H9 (cell line): ENCODE measurements around the gene BTG3. TPM values are rescaled to one million over a fixed set of nuclear protein-coding genes. Genes with fewer than 3 reads are reported as not detected.

Experiments
- DNase-seq: peaks from one replicate; pipeline ENCODE4 v3.0.0-alpha.2; 2017
- H2AFZ ChIP-seq: one replicate; pipeline ENCODE4 v1.6.1; 2013; ENCODE audit warnings: mild to moderate bottlenecking, low read length, control low read depth, moderate library complexity
- H2AK5ac ChIP-seq: 2 replicates; pipeline ENCODE4 v1.6.1; 2013; ENCODE audit warnings: low read length, control low read depth, mixed read lengths; ENCODE audit not compliant: insufficient read length
- H2BK120ac ChIP-seq: one replicate; pipeline ENCODE4 v1.6.1; 2013; ENCODE audit warnings: low read depth, mild to moderate bottlenecking, low read length, control low read depth, inconsistent platforms; ENCODE audit not compliant: poor library complexity, severe bottlenecking
- H2BK12ac ChIP-seq: 2 replicates; pipeline ENCODE4 v1.6.1; 2013; ENCODE audit warnings: low read length, control low read depth, mixed read lengths, low read depth; ENCODE audit not compliant: insufficient read length
- H2BK15ac ChIP-seq: 2 replicates; pipeline ENCODE4 v1.6.1; 2013; ENCODE audit warnings: low read depth, low read length, control low read depth
- H2BK20ac ChIP-seq: one replicate; pipeline ENCODE4 v1.6.1; 2013; ENCODE audit warnings: low read depth, mild to moderate bottlenecking, low read length, control low read depth, inconsistent platforms; ENCODE audit not compliant: poor library complexity, severe bottlenecking
- H2BK5ac ChIP-seq: 2 replicates; pipeline ENCODE4 v1.6.1; 2013; ENCODE audit warnings: low read length, control low read depth, mixed read lengths; ENCODE audit not compliant: insufficient read length
- H3K14ac ChIP-seq: 2 replicates; pipeline ENCODE4 v1.6.1; 2013; ENCODE audit warnings: low read length, control low read depth; ENCODE audit not compliant: insufficient read depth
- H3K18ac ChIP-seq: 2 replicates; pipeline ENCODE4 v1.6.1; 2013; ENCODE audit warnings: low read depth, mild to moderate bottlenecking, mixed read lengths, low read length, control low read depth; ENCODE audit not compliant: insufficient read length
- H3K23ac ChIP-seq: 2 replicates; pipeline ENCODE4 v1.6.1; 2013; ENCODE audit warnings: low read length, control low read depth, mixed read lengths, low read depth; ENCODE audit not compliant: insufficient read length
- H3K23me2 ChIP-seq: 2 replicates; pipeline ENCODE4 v1.6.1; 2013; ENCODE audit warnings: low read depth, mild to moderate bottlenecking, mixed read lengths, low read length, control low read depth; ENCODE audit not compliant: insufficient read length, poor library complexity, severe bottlenecking
- H3K27ac ChIP-seq: 2 replicates; pipeline ENCODE4 v1.5.1; 2013; ENCODE audit warnings: low read length, control low read depth, mixed read lengths, low read depth; ENCODE audit not compliant: insufficient read length
- H3K27me3 ChIP-seq: 2 replicates; pipeline ENCODE4 v1.6.1; 2013; ENCODE audit warnings: low read length, control low read depth, inconsistent platforms; ENCODE audit not compliant: insufficient read depth
- H3K4ac ChIP-seq: 2 replicates; pipeline ENCODE4 v1.6.1; 2013; ENCODE audit warnings: low read depth, mild to moderate bottlenecking, control low read depth, inconsistent platforms, low read length, moderate library complexity
- H3K4me1 ChIP-seq: 2 replicates; pipeline ENCODE4 v1.6.1; 2013; ENCODE audit warnings: low read length, control low read depth, inconsistent platforms; ENCODE audit not compliant: insufficient read depth
- H3K4me2 ChIP-seq: 2 replicates; pipeline ENCODE4 v1.6.1; 2013; ENCODE audit warnings: low read length, control low read depth, mixed read lengths; ENCODE audit not compliant: insufficient read length, insufficient read depth
- H3K56ac ChIP-seq: 2 replicates; pipeline ENCODE4 v1.6.1; 2013; ENCODE audit warnings: low read depth, mild to moderate bottlenecking, mixed read lengths, low read length, control low read depth; ENCODE audit not compliant: insufficient read length
- H3K79me1 ChIP-seq: 2 replicates; pipeline ENCODE4 v1.6.1; 2013; ENCODE audit warnings: low read depth, mild to moderate bottlenecking, moderate library complexity, low read length, control low read depth, inconsistent platforms; ENCODE audit not compliant: insufficient read depth, poor library complexity, severe bottlenecking
- H3K79me2 ChIP-seq: 2 replicates; pipeline ENCODE4 v1.6.1; 2013; ENCODE audit warnings: low read length, control low read depth, inconsistent platforms; ENCODE audit not compliant: insufficient read depth
- H3K9ac ChIP-seq: 2 replicates; pipeline ENCODE4 v1.6.1; 2013; ENCODE audit warnings: low read length, control low read depth, mixed read lengths; ENCODE audit not compliant: insufficient read length; ENCODE audit errors: extremely low read depth
- H3K9me3 ChIP-seq: one replicate; pipeline ENCODE4 v1.6.1; 2013; ENCODE audit warnings: low read depth, low read length, inconsistent platforms; ENCODE audit not compliant: control insufficient read depth
- H3T11ph ChIP-seq: one replicate; pipeline ENCODE4 v1.6.1; 2013; ENCODE audit warnings: mild to moderate bottlenecking, low read length, control low read depth, inconsistent platforms
- H4K20me1 ChIP-seq: one replicate; pipeline ENCODE4 v1.6.1; 2013; ENCODE audit not compliant: control insufficient read depth, insufficient read length, insufficient read depth
- H4K5ac ChIP-seq: 2 replicates; pipeline ENCODE4 v1.6.1; 2013; ENCODE audit warnings: low read depth, mild to moderate bottlenecking, mixed read lengths, low read length, control low read depth; ENCODE audit not compliant: insufficient read length
- H4K8ac ChIP-seq: replicated peaks from 2 replicates; pipeline ENCODE4 v1.6.1; 2013; ENCODE audit warnings: low read length, control low read depth, mixed read lengths, low read depth; ENCODE audit not compliant: insufficient read length
- H4K91ac ChIP-seq: 2 replicates; pipeline ENCODE4 v1.6.1; 2013; ENCODE audit warnings: low read depth, mild to moderate bottlenecking, moderate library complexity, mixed read lengths, low read length, control low read depth; ENCODE audit not compliant: insufficient read length
- H3K27ac Mint-ChIP-seq, 3 experiments: 2 replicates in 2 of 3; 3 replicates in 1 of 3; pipeline ENCODE4 v1.8.0; 2020 to 2021; ENCODE audit warnings: mixed read lengths in 3 of 3, mild to moderate bottlenecking in 1 of 3, moderate library complexity in 1 of 3
- H3K27me3 Mint-ChIP-seq: 2 replicates; pipeline ENCODE4 v1.8.0; 2021; ENCODE audit warnings: low read depth, mild to moderate bottlenecking, moderate library complexity, mixed read lengths
- H3K36me3 Mint-ChIP-seq, 3 experiments: 2 replicates in 2 of 3; 3 replicates in 1 of 3; pipeline ENCODE4 v1.8.0; 2020 to 2021; ENCODE audit warnings: low read depth in 3 of 3, mixed read lengths in 3 of 3; ENCODE audit not compliant: insufficient read depth in 1 of 3
- H3K4me1 Mint-ChIP-seq, 2 experiments: 2 replicates each; pipeline ENCODE4 v1.8.0; 2020; ENCODE audit warnings: mixed read lengths in 2 of 2
- H3K4me3 Mint-ChIP-seq, 2 experiments: 2 replicates in 1 of 2; 3 replicates in 1 of 2; pipeline ENCODE4 v1.8.0; 2020 to 2021; ENCODE audit warnings: mild to moderate bottlenecking in 2 of 2, mixed read lengths in 2 of 2, moderate library complexity in 1 of 2
- H3K9me3 Mint-ChIP-seq, 2 experiments: 2 replicates in 1 of 2; 3 replicates in 1 of 2; pipeline ENCODE4 v1.8.0; 2020; ENCODE audit warnings: mild to moderate bottlenecking in 2 of 2, mixed read lengths in 2 of 2, moderate library complexity in 1 of 2
- CTCF ChIP-seq: fragments of 200-600 bp; sonication (generic); conservative IDR thresholded peaks from 3 replicates; pipeline ENCODE4 v1.8.0; 2021; ENCODE audit warnings: antibody characterized with exemption, mild to moderate bottlenecking
- WGBS: extraction: QIAGEN DNeasy Blood & Tissue Kit; methylation state at CpG from one replicate; pipeline ENCODE4 v1.1.7; 2013; ENCODE audit warnings: missing lambda C conversion rate, low lambda C conversion rate, mixed read lengths; ENCODE audit not compliant: insufficient read length; ENCODE audit errors: extremely low coverage; 5-methylcytosine and 5-hydroxymethylcytosine counted together
- total RNA-seq: library from RNA; stranded (reverse); gene quantifications from 2 replicates; pipeline ENCODE4 v1.2.1, GENCODE V29; 2021

BTG3 gene
- total RNA-seq, 1 experiment from 2014 or later, result 32.2 TPM

GRCh38 chr21:17548262-17548661, 64.4 kb downstream of the BTG3 start:
- TF ChIP-seq CTCF, result no peak
- H2BK5ac ChIP-seq, result no peak overlapping the region
- H3K23me2 ChIP-seq, result no peaks in the 10 kb centered on the region
- no peak overlapping the region for H3K23ac ChIP-seq
- H3T11ph ChIP-seq, result no peak overlapping the region
- H4K91ac ChIP-seq, result no peak overlapping the region
- Mint-ChIP-seq H3K36me3 (peaks cover 41 to 62% (median 59%) of the 10 kb centered on the region in 3 experiments), H3K4me1 (peaks cover 15 to 20% of the 10 kb centered on the region in 2 experiments), H3K27ac (peak overlapping the region; percentile 73 to 83 (median 77); a peak in 5 of 7 replicates), H3K27me3 (no peaks in the 10 kb centered on the region), H3K9me3 (no peaks in the 10 kb centered on the region), H3K4me3 (no peak overlapping the region)
- no CpG with 5 or more reads among the region's 7 CpGs for WGBS
- no peaks in the 10 kb centered on the region for H3K27me3 ChIP-seq
- H3K56ac ChIP-seq, result no peak overlapping the region
- H2BK20ac ChIP-seq, result no peak overlapping the region
- no peak overlapping the region for H2AK5ac ChIP-seq
- H3K79me2 ChIP-seq, result peaks cover 15% of the 10 kb centered on the region
- DNase-seq, result no peak
- no peak overlapping the region for H3K27ac ChIP-seq
- peaks cover 17% of the 10 kb centered on the region for H3K79me1 ChIP-seq
- no peak overlapping the region for H2BK15ac ChIP-seq
- no peak overlapping the region for H3K14ac ChIP-seq
- H3K4me1 ChIP-seq, result peaks cover 3% of the 10 kb centered on the region; the same call in 1 of the 2 replicates
- H4K20me1 ChIP-seq, result no peaks in the 10 kb centered on the region
- no peak overlapping the region for H4K8ac ChIP-seq
- peak overlapping the region; percentile 38 for H4K5ac ChIP-seq
- H2BK120ac ChIP-seq, result no peak overlapping the region
- no peak overlapping the region for H3K4me2 ChIP-seq
- no peak overlapping the region for H3K9ac ChIP-seq
- H3K18ac ChIP-seq, result no peak overlapping the region
- H3K4ac ChIP-seq, result no peak overlapping the region
- no peak overlapping the region for H2BK12ac ChIP-seq
- H3K9me3 ChIP-seq, result no peaks in the 10 kb centered on the region
- H2AFZ ChIP-seq, result no peak overlapping the region
